ENCODE measurements around the gene ZMYND8.
"Not testable (repeated sequence)": the region's sequence is repeated elsewhere in the genome, so short reads cannot be mapped to it uniquely, and the experiment has no call there.

ZMYND8 gene

DNA sequence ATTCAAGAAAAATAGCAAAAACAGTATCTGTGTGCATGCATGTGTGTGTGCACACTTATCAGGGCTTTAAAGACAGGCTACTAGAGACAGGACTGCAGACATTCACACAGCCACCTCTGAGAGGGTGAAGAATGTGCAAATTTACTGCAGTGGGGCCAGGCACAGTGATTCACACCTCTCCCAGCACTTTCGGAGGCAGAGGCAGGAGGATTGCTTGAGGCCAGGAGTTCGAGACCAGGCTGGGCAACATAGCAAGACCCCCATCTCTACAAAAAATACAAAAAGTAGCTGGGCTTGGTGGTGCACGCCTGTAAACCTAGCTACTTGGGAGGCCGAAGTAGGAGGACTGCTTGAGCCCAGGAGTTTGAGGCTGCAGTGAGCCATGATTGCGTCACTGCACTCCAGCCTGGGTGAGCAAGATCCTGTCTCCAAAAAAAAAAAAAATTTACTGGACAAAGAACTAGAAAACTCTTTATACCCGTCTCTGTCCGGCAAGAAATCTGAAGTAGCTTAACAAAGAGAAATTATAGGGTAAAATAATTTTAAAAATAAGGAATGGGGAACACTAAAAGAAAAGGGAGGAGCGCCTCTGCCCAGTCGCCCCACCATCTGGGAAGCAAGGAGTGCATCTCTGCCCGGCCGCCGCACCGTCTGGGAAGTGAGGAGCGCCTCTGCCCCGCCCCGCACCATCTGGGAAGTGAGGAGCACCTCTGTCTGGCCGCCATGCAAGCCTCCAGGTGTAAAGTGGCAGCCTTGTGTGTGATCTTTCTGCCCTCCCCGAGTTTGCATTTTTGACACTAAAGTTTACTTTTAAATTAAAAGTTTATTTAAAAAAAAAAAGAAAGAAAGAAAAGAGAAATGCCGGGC, 105.1 kb downstream of the ZMYND8 start:
- in situ Hi-C loops (cut with HindIII; ENCODE audit: low sequenced_read_pairs), result no loop called here
- TF ChIP-seq CTCF (IDR thresholded peaks at IDR 0.05; ENCODE audit: low read depth, low read length), result no peak
- no peak for DNase-seq (ENCODE audit: low read depth, low spot score)
- no peak overlapping the region for H3K4me3 ChIP-seq (ENCODE audit: low read depth, low read length)

DNA sequence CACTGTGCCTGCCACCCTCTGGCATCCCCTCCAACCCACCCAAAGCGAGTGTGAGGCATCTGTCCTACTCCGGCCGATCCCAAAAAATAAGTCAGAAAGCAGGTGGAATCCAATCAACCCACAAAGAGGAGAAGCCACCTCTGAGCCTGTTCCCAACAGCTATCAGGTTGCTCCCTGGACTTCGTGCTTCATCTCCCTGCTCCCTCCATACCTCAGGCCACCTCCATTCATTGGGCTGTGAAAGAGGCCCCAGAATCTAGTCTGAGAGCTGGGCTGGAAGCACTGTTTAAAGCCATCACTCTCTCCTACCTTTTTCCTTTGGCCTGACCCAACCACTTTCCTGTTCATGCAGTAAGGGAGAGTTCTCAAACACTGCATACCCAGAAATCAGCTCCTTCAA, 106.1 kb downstream of the ZMYND8 start:
- in situ Hi-C loops (cut with HindIII; ENCODE audit: low sequenced_read_pairs), result no loop called here
- no peak for DNase-seq (ENCODE audit: low read depth, low spot score)

GRCh38 chr20:47249913-47250312, 106.6 kb downstream of the ZMYND8 start:
- H3K4me3 ChIP-seq (ENCODE audit: low read depth, low read length), result no peak overlapping the region
- in situ Hi-C loops (cut with HindIII; ENCODE audit: low sequenced_read_pairs), result no loop called here
- no peak for TF ChIP-seq CTCF (IDR thresholded peaks at IDR 0.05; ENCODE audit: low read depth, low read length)

More for the DNA sequence above, 106.1 kb downstream of the ZMYND8 start:
- H3K4me3 ChIP-seq (ENCODE audit: low read depth, low read length), result no peak overlapping the region
- no peak for TF ChIP-seq CTCF (IDR thresholded peaks at IDR 0.05; ENCODE audit: low read depth, low read length)

GRCh38 chr20:47248448-47248966, 108.0 kb downstream of the ZMYND8 start:
- no peak for TF ChIP-seq CTCF (IDR thresholded peaks at IDR 0.05; ENCODE audit: low read depth, low read length)
- H3K4me3 ChIP-seq (ENCODE audit: low read depth, low read length), result no peak overlapping the region
- in situ Hi-C loops (cut with HindIII; ENCODE audit: low sequenced_read_pairs), result no loop called here
- DNase-seq (ENCODE audit: low read depth, low spot score), result no peak

More at GRCh38 chr20:47249913-47250312, 106.6 kb downstream of the ZMYND8 start:
- DNase-seq (ENCODE audit: low read depth, low spot score), result no peak

DNA sequence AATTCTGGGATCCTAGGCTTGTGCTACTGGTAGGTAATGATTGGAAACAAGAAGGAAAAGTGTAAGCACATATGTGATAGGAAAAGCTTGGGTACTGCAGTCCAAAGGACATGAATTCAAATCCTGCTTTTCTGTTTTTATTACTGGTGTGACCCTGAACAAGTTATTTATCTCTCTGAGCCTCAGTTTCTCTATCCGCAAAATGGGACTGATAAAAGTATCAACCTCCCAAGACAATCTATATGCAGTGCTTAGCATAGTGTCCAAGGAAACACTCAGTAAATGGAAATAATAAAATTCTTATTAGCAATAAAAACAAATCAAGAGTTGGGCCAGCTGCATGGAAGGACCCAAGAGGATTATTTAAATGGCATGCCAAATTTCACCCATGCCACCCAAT, 108.5 kb downstream of the ZMYND8 start:
- in situ Hi-C loops (cut with HindIII; ENCODE audit: low sequenced_read_pairs), result no loop called here
- no peak for TF ChIP-seq CTCF (IDR thresholded peaks at IDR 0.05; ENCODE audit: low read depth, low read length)
- no peak for DNase-seq (ENCODE audit: low read depth, low spot score)
- H3K4me3 ChIP-seq (ENCODE audit: low read depth, low read length), result no peak overlapping the region

- TF ChIP-seq CTCF (IDR thresholded peaks at IDR 0.05; ENCODE audit: low read depth, low read length), result no peak
- no peak for DNase-seq (ENCODE audit: low read depth, low spot score)
Observed at GRCh38 chr20:47246061-47246777, 110.3 kb downstream of the ZMYND8 start.

GRCh38 chr20:47245166-47245565, 111.3 kb downstream of the ZMYND8 start:
- H3K4me3 ChIP-seq (ENCODE audit: low read depth, low read length); DNase-seq (ENCODE audit: low read depth, low spot score); in situ Hi-C loops (cut with HindIII; ENCODE audit: low sequenced_read_pairs): not testable (repeated sequence)

More at GRCh38 chr20:47246061-47246777, 110.3 kb downstream of the ZMYND8 start:
- in situ Hi-C loops (cut with HindIII; ENCODE audit: low sequenced_read_pairs), result no loop called here
- no peak overlapping the region for H3K4me3 ChIP-seq (ENCODE audit: low read depth, low read length)

Data from astrocyte of the spinal cord (primary cell).